NCI-H1105 treated with DMSO at 0.1 percent for 48 hours (cell line): ENCODE data around the gene OR51E2.
"Not testable (repeated sequence)": the region's sequence is repeated elsewhere in the genome, so short reads cannot be mapped to it uniquely, and the experiment has no call there.

ENCODE experiments used
- DNase-seq: peaks from one replicate; lab custom pipeline; 2025; lab: John Stamatoyannopoulos, UW

OR51E2 gene

GRCh38 chr11:4697585-4697984 lies at the start of gene OR51E2:
Gene OR51E2 (minus strand): TSS chr11:4697853. CDS start chr11:4682711, 15,142 bp downstream.
- DNase-seq: no peak

GRCh38 chr11:4740735-4741134 lies 43.1 kb upstream of the OR51E2 start:
- no peak for DNase-seq

- DNase-seq: no peak
These were observed 29.5 kb upstream of the OR51E2 start for GRCh38 chr11:4727171-4727570.

GRCh38 chr11:4722616-4723534 lies 25.2 kb upstream of the OR51E2 start:
- DNase-seq: not testable (repeated sequence)

GRCh38 chr11:4714300-4714699 lies 16.6 kb upstream of the OR51E2 start:
- no peak for DNase-seq

- DNase-seq: no peak
These were observed 15.6 kb upstream of the OR51E2 start for GRCh38 chr11:4713241-4713640.

- no peak for DNase-seq
These were observed 7.2 kb upstream of the OR51E2 start for GRCh38 chr11:4704790-4705334.

- peak; percentile 87 for DNase-seq
These were observed 6.6 kb upstream of the OR51E2 start, which contains the start of gene MMP26 for GRCh38 chr11:4704054-4704789. Gene MMP26 (plus strand): TSS chr11:4704784.

- no peak for DNase-seq
These were observed 2.8 kb upstream of the OR51E2 start for GRCh38 chr11:4700436-4700820.

- DNase-seq: no peak
These were observed 2.2 kb upstream of the OR51E2 start for GRCh38 chr11:4699697-4700435.

- DNase-seq: no peak
These were observed 2.2 kb downstream of the OR51E2 start for GRCh38 chr11:4695442-4695841.

GRCh38 chr11:4684631-4685285 lies 12.9 kb downstream of the OR51E2 start:
- no peak for DNase-seq

GRCh38 chr11:4682623-4683419 lies 14.8 kb downstream of the OR51E2 start:
- DNase-seq: no peak

- peak; percentile 81 for DNase-seq
These were observed 17.3 kb downstream of the OR51E2 start for GRCh38 chr11:4680341-4680740.

- peak; percentile 80 for DNase-seq
These were observed 19.7 kb downstream of the OR51E2 start for GRCh38 chr11:4677948-4678347.

GRCh38 chr11:4673781-4674180 lies 23.9 kb downstream of the OR51E2 start:
- no peak for DNase-seq

- DNase-seq: no peak
These were observed 25.2 kb downstream of the OR51E2 start for GRCh38 chr11:4672470-4672869.

- peak; percentile 88 for DNase-seq
These were observed 25.9 kb downstream of the OR51E2 start for GRCh38 chr11:4671741-4672140.

GRCh38 chr11:4665424-4665823 lies 32.2 kb downstream of the OR51E2 start:
- no peak for DNase-seq

GRCh38 chr11:4664786-4665185 lies 32.9 kb downstream of the OR51E2 start:
- DNase-seq: no peak

GRCh38 chr11:4664183-4664582 lies 33.5 kb downstream of the OR51E2 start:
- no peak for DNase-seq
